ENCODE measurements around the gene FSD1. TPM values are rescaled to one million over a fixed set of nuclear protein-coding genes. Genes with fewer than 3 reads are reported as not detected.
"Not testable (repeated sequence)": the region's sequence is repeated elsewhere in the genome, so short reads cannot be mapped to it uniquely, and the experiment has no call there.

Gene FSD1
- total and polyA plus RNA-seq, 5 donors from 2014 or later: 0.76 to 1.6 (median 1.0) TPM; not detected in 2

GRCh38 chr19:4345342-4346019, 41.1 kb downstream of the FSD1 start:
- ATAC-seq (ENCODE audit: low read depth in 2 of 2) (no peak), DNase-seq (no peak)
- Mint-ChIP-seq H3K4me1 (peaks cover 0 to 37% (median 14%) of the 10 kb centered on the region in 4 donors), H3K27me3 (peaks cover 5% of the 10 kb centered on the region), H3K36me3 (peaks cover 9% of the 10 kb centered on the region), H3K4me3 (peak overlapping the region; percentile 69 to 84 (median 76)), H3K27ac (peak overlapping the region in 2 of 3 donors; percentile 44 to 46), H3K9me3 (peaks cover 0 to 2% (median 0%) of the 10 kb centered on the region in 7 donors)
- Histone ChIP-seq H3K9me3 (ENCODE audit: control insufficient read depth in 2 of 2, low read length in 2 of 2) (no peaks in the 10 kb centered on the region), H3K36me3 (ENCODE audit: control insufficient read depth, insufficient read depth, low read length) (no peaks in the 10 kb centered on the region), H3K27ac (ENCODE audit: insufficient read depth, low read length, poor library complexity, severe bottlenecking) (no peak overlapping the region), H3K4me3 (ENCODE audit: low read depth, low read length) (no peak overlapping the region), H3K27me3 (ENCODE audit: control insufficient read depth, insufficient read depth, low read length) (no peaks in the 10 kb centered on the region), H3K4me1 (ENCODE audit: control insufficient read depth, insufficient read depth, low read length, poor library complexity, severe bottlenecking) (peaks cover 17% of the 10 kb centered on the region)

- ATAC-seq (ENCODE audit: low read depth in 2 of 2) (no peak), DNase-seq (no peak)
- peaks cover 0 to 33% (median 12%) of the 10 kb centered on the region in 4 donors for H3K4me1 Mint-ChIP-seq
- H3K27me3 Mint-ChIP-seq: peaks cover 5% of the 10 kb centered on the region
- H3K27ac ChIP-seq (ENCODE audit: insufficient read depth, low read length, poor library complexity, severe bottlenecking): no peak overlapping the region
- H3K4me3 ChIP-seq (ENCODE audit: low read depth, low read length): no peak overlapping the region
- no peaks in the 10 kb centered on the region for H3K27me3 ChIP-seq (ENCODE audit: control insufficient read depth, insufficient read depth, low read length)
- peaks cover 0 to 2% (median 0%) of the 10 kb centered on the region in 7 donors for H3K9me3 Mint-ChIP-seq
- H3K36me3 ChIP-seq (ENCODE audit: control insufficient read depth, insufficient read depth, low read length): no peaks in the 10 kb centered on the region
- H3K9me3 ChIP-seq (ENCODE audit: control insufficient read depth in 2 of 2, low read length in 2 of 2): no peaks in the 10 kb centered on the region
- H3K36me3 Mint-ChIP-seq: peaks cover 9% of the 10 kb centered on the region
- peaks cover 17% of the 10 kb centered on the region for H3K4me1 ChIP-seq (ENCODE audit: control insufficient read depth, insufficient read depth, low read length, poor library complexity, severe bottlenecking)
- peak overlapping the region in 1 of 3 donors; percentile 26 for H3K27ac Mint-ChIP-seq
- peak overlapping the region; percentile 24 to 80 (median 75) for H3K4me3 Mint-ChIP-seq
Observed at GRCh38 chr19:4346020-4346383, 41.6 kb downstream of the FSD1 start.

GRCh38 chr19:4347521-4347920, 43.1 kb downstream of the FSD1 start:
- H3K4me1 ChIP-seq (ENCODE audit: control insufficient read depth, insufficient read depth, low read length, poor library complexity, severe bottlenecking): peaks cover 12% of the 10 kb centered on the region
- no peaks in the 10 kb centered on the region for H3K9me3 ChIP-seq (ENCODE audit: control insufficient read depth in 2 of 2, low read length in 2 of 2)
- H3K36me3 ChIP-seq (ENCODE audit: control insufficient read depth, insufficient read depth, low read length): no peaks in the 10 kb centered on the region
- no peak overlapping the region for H3K27ac ChIP-seq (ENCODE audit: insufficient read depth, low read length, poor library complexity, severe bottlenecking)
- Mint-ChIP-seq H3K27me3 (peaks cover 5% of the 10 kb centered on the region), H3K9me3 (no peaks in the 10 kb centered on the region), H3K36me3 (peaks cover 9% of the 10 kb centered on the region), H3K4me1 (peaks cover 0 to 27% (median 11%) of the 10 kb centered on the region in 4 donors), H3K4me3 (peak overlapping the region in 1 of 4 donors; percentile 5), H3K27ac (no peak overlapping the region)
- no peak overlapping the region for H3K4me3 ChIP-seq (ENCODE audit: low read depth, low read length)
- DNase-seq (no peak), ATAC-seq (ENCODE audit: low read depth in 2 of 2) (no peak)
- H3K27me3 ChIP-seq (ENCODE audit: control insufficient read depth, insufficient read depth, low read length): no peaks in the 10 kb centered on the region

- H3K27me3 Mint-ChIP-seq; H3K4me1 ChIP-seq (ENCODE audit: control insufficient read depth, insufficient read depth, low read length, poor library complexity, severe bottlenecking); H3K36me3 Mint-ChIP-seq; H3K27ac Mint-ChIP-seq; H3K36me3 ChIP-seq (ENCODE audit: control insufficient read depth, insufficient read depth, low read length); H3K27me3 ChIP-seq (ENCODE audit: control insufficient read depth, insufficient read depth, low read length); H3K27ac ChIP-seq (ENCODE audit: insufficient read depth, low read length, poor library complexity, severe bottlenecking); H3K9me3 ChIP-seq (ENCODE audit: control insufficient read depth in 2 of 2, low read length in 2 of 2); DNase-seq; H3K4me3 ChIP-seq (ENCODE audit: low read depth, low read length); H3K9me3 Mint-ChIP-seq; H3K4me3 Mint-ChIP-seq; ATAC-seq (ENCODE audit: low read depth in 2 of 2): not testable (repeated sequence)
- H3K4me1 Mint-ChIP-seq: peaks cover 0 to 14% (median 8%) of the 10 kb centered on the region in 4 donors
Observed at GRCh38 chr19:4349225-4349624, 44.8 kb downstream of the FSD1 start.

- Histone ChIP-seq H3K4me1 (ENCODE audit: control insufficient read depth, insufficient read depth, low read length, poor library complexity, severe bottlenecking) (peaks cover 5% of the 10 kb centered on the region), H3K27ac (ENCODE audit: insufficient read depth, low read length, poor library complexity, severe bottlenecking) (no peak overlapping the region), H3K4me3 (ENCODE audit: low read depth, low read length) (no peak overlapping the region), H3K36me3 (ENCODE audit: control insufficient read depth, insufficient read depth, low read length) (no peaks in the 10 kb centered on the region), H3K27me3 (ENCODE audit: control insufficient read depth, insufficient read depth, low read length) (no peaks in the 10 kb centered on the region), H3K9me3 (ENCODE audit: control insufficient read depth in 2 of 2, low read length in 2 of 2) (no peaks in the 10 kb centered on the region)
- DNase-seq (no peak), ATAC-seq (ENCODE audit: low read depth in 2 of 2) (peak in 1 of 2 donors; percentile 9)
- Mint-ChIP-seq H3K27ac (peak overlapping the region in 1 of 3 donors; percentile 71), H3K27me3 (no peaks in the 10 kb centered on the region), H3K4me1 (peaks cover 0 to 12% (median 8%) of the 10 kb centered on the region in 4 donors), H3K4me3 (no peak overlapping the region), H3K9me3 (no peaks in the 10 kb centered on the region), H3K36me3 (peaks cover 9% of the 10 kb centered on the region)
Observed at GRCh38 chr19:4350111-4350510, 45.7 kb downstream of the FSD1 start.

- no peak overlapping the region for H3K4me3 Mint-ChIP-seq
- DNase-seq: no peak
- peaks cover 3% of the 10 kb centered on the region for H3K4me1 ChIP-seq (ENCODE audit: control insufficient read depth, insufficient read depth, low read length, poor library complexity, severe bottlenecking)
- H3K4me3 ChIP-seq (ENCODE audit: low read depth, low read length): no peak overlapping the region
- H3K9me3 Mint-ChIP-seq: no peaks in the 10 kb centered on the region
- no peaks in the 10 kb centered on the region for H3K9me3 ChIP-seq (ENCODE audit: control insufficient read depth in 2 of 2, low read length in 2 of 2)
- no peaks in the 10 kb centered on the region for H3K27me3 ChIP-seq (ENCODE audit: control insufficient read depth, insufficient read depth, low read length)
- H3K27me3 Mint-ChIP-seq: no peaks in the 10 kb centered on the region
- H3K27ac Mint-ChIP-seq: no peak overlapping the region
- ATAC-seq (ENCODE audit: low read depth in 2 of 2): no peak
- no peaks in the 10 kb centered on the region for H3K36me3 ChIP-seq (ENCODE audit: control insufficient read depth, insufficient read depth, low read length)
- H3K4me1 Mint-ChIP-seq: peaks cover 0 to 7% (median 3%) of the 10 kb centered on the region in 4 donors
- H3K27ac ChIP-seq (ENCODE audit: insufficient read depth, low read length, poor library complexity, severe bottlenecking): no peak overlapping the region
- peaks cover 9% of the 10 kb centered on the region for H3K36me3 Mint-ChIP-seq
Observed at GRCh38 chr19:4350726-4351125, 46.3 kb downstream of the FSD1 start.

GRCh38 chr19:4352701-4353121, 48.3 kb downstream of the FSD1 start:
- peaks cover 0 to 2% (median 0%) of the 10 kb centered on the region in 4 donors for H3K4me1 Mint-ChIP-seq
- ATAC-seq (ENCODE audit: low read depth in 2 of 2) (peak; percentile 61 to 73), DNase-seq (peak; percentile 34 to 75 (median 63))
- no peaks in the 10 kb centered on the region for H3K27me3 Mint-ChIP-seq
- H3K4me3 Mint-ChIP-seq: no peak overlapping the region
- H3K4me1 ChIP-seq (ENCODE audit: control insufficient read depth, insufficient read depth, low read length, poor library complexity, severe bottlenecking): no peaks in the 10 kb centered on the region
- peak overlapping the region; percentile 14 for H3K27ac ChIP-seq (ENCODE audit: insufficient read depth, low read length, poor library complexity, severe bottlenecking)
- H3K9me3 ChIP-seq (ENCODE audit: control insufficient read depth in 2 of 2, low read length in 2 of 2): no peaks in the 10 kb centered on the region
- H3K36me3 Mint-ChIP-seq: no peaks in the 10 kb centered on the region
- no peak overlapping the region for H3K4me3 ChIP-seq (ENCODE audit: low read depth, low read length)
- H3K27me3 ChIP-seq (ENCODE audit: control insufficient read depth, insufficient read depth, low read length): no peaks in the 10 kb centered on the region
- no peaks in the 10 kb centered on the region for H3K36me3 ChIP-seq (ENCODE audit: control insufficient read depth, insufficient read depth, low read length)
- H3K9me3 Mint-ChIP-seq: no peaks in the 10 kb centered on the region
- H3K27ac Mint-ChIP-seq: peak overlapping the region in 1 of 3 donors; percentile 32

- no peak overlapping the region for H3K4me3 ChIP-seq (ENCODE audit: low read depth, low read length)
- H3K4me1 Mint-ChIP-seq: peaks cover 0 to 2% (median 0%) of the 10 kb centered on the region in 4 donors
- no peaks in the 10 kb centered on the region for H3K9me3 Mint-ChIP-seq
- no peak overlapping the region for H3K4me3 Mint-ChIP-seq
- H3K27ac ChIP-seq (ENCODE audit: insufficient read depth, low read length, poor library complexity, severe bottlenecking): no peak overlapping the region
- peaks cover under 1% of the 10 kb centered on the region for H3K36me3 ChIP-seq (ENCODE audit: control insufficient read depth, insufficient read depth, low read length)
- no peaks in the 10 kb centered on the region for H3K36me3 Mint-ChIP-seq
- DNase-seq (no peak), ATAC-seq (ENCODE audit: low read depth in 2 of 2) (no peak)
- H3K27me3 Mint-ChIP-seq: no peaks in the 10 kb centered on the region
- H3K4me1 ChIP-seq (ENCODE audit: control insufficient read depth, insufficient read depth, low read length, poor library complexity, severe bottlenecking): no peaks in the 10 kb centered on the region
- no peaks in the 10 kb centered on the region for H3K9me3 ChIP-seq (ENCODE audit: control insufficient read depth in 2 of 2, low read length in 2 of 2)
- no peak overlapping the region for H3K27ac Mint-ChIP-seq
- H3K27me3 ChIP-seq (ENCODE audit: control insufficient read depth, insufficient read depth, low read length): no peaks in the 10 kb centered on the region
Observed at GRCh38 chr19:4354282-4354681, 49.9 kb downstream of the FSD1 start.

Measured in CD4-positive, CD25-positive, alpha-beta regulatory T cell (primary cell).